ENCODE results near the gene RANGAP1. TPM values are rescaled to one million over a fixed set of nuclear protein-coding genes. Genes with fewer than 3 reads are reported as not detected.

Gene RANGAP1
- total RNA-seq, 1 donor from 2014 or later, result 71.5 TPM

- Mint-ChIP-seq H3K4me1 (ENCODE audit: unreplicated experiment) (peaks cover 3% of the 10 kb centered on the region), H3K36me3 (ENCODE audit: low read depth, unreplicated experiment) (peaks cover 15% of the 10 kb centered on the region), H3K9me3 (ENCODE audit: unreplicated experiment) (no peaks in the 10 kb centered on the region), H3K27ac (ENCODE audit: unreplicated experiment) (no peak overlapping the region), H3K4me3 (ENCODE audit: unreplicated experiment) (no peak overlapping the region), H3K27me3 (ENCODE audit: unreplicated experiment) (peaks cover 9% of the 10 kb centered on the region)
- DNase-seq (ENCODE audit: low spot score), result no peak
- TF ChIP-seq CTCF (IDR thresholded peaks at IDR 0.05; ENCODE audit: unreplicated experiment), result no peak
Observed at GRCh38 chr22:41242396-41243117, 43.4 kb downstream of the RANGAP1 start.

- Mint-ChIP-seq H3K27ac (ENCODE audit: unreplicated experiment) (no peak overlapping the region), H3K27me3 (ENCODE audit: unreplicated experiment) (peaks cover 9% of the 10 kb centered on the region), H3K36me3 (ENCODE audit: low read depth, unreplicated experiment) (peaks cover 14% of the 10 kb centered on the region), H3K9me3 (ENCODE audit: unreplicated experiment) (no peaks in the 10 kb centered on the region), H3K4me3 (ENCODE audit: unreplicated experiment) (no peak overlapping the region), H3K4me1 (ENCODE audit: unreplicated experiment) (peaks cover 3% of the 10 kb centered on the region)
- TF ChIP-seq CTCF (IDR thresholded peaks at IDR 0.05; ENCODE audit: unreplicated experiment), result no peak
- no peak for DNase-seq (ENCODE audit: low spot score)
Observed at GRCh38 chr22:41241133-41241676, 44.8 kb downstream of the RANGAP1 start.

GRCh38 chr22:41240377-41241132 is 45.4 kb downstream of the RANGAP1 start, which contains the start of gene CHADL:
TSS of gene CHADL (minus strand) at chr22:41240931. CDS start at chr22:41240881, 50 bp downstream.
- DNase-seq (ENCODE audit: low spot score), result no peak
- Mint-ChIP-seq H3K36me3 (ENCODE audit: low read depth, unreplicated experiment) (peaks cover 14% of the 10 kb centered on the region), H3K4me1 (ENCODE audit: unreplicated experiment) (peaks cover 3% of the 10 kb centered on the region), H3K27me3 (ENCODE audit: unreplicated experiment) (peaks cover 8% of the 10 kb centered on the region), H3K27ac (ENCODE audit: unreplicated experiment) (no peak within 1 kb of the TSS), H3K9me3 (ENCODE audit: unreplicated experiment) (no peaks in the 10 kb centered on the region), H3K4me3 (ENCODE audit: unreplicated experiment) (no peak within 1 kb of the TSS)
- TF ChIP-seq CTCF (IDR thresholded peaks at IDR 0.05; ENCODE audit: unreplicated experiment), result no peak

- Mint-ChIP-seq H3K27ac (ENCODE audit: unreplicated experiment) (no peak overlapping the region), H3K4me3 (ENCODE audit: unreplicated experiment) (no peak overlapping the region), H3K36me3 (ENCODE audit: low read depth, unreplicated experiment) (peaks cover 10% of the 10 kb centered on the region), H3K4me1 (ENCODE audit: unreplicated experiment) (peaks cover 3% of the 10 kb centered on the region), H3K27me3 (ENCODE audit: unreplicated experiment) (peaks cover 7% of the 10 kb centered on the region), H3K9me3 (ENCODE audit: unreplicated experiment) (no peaks in the 10 kb centered on the region)
- DNase-seq (ENCODE audit: low spot score), result no peak
- TF ChIP-seq CTCF (IDR thresholded peaks at IDR 0.05; ENCODE audit: unreplicated experiment), result no peak
Observed at GRCh38 chr22:41239443-41240128, 46.4 kb downstream of the RANGAP1 start.
